ENCODE results near the gene IRF9. TPM values are rescaled to one million over a fixed set of nuclear protein-coding genes. Genes with fewer than 3 reads are reported as not detected.

IRF9 gene
- total and polyA plus RNA-seq, 2 of the 13 experiments (the other 11 are each of a cell fraction or from before 2014, with no cell fraction given): 14.9 to 49.7 TPM

- peak; percentile 72 for TF ChIP-seq E2F2 (CRISPR knock-in tag; IDR thresholded peaks at IDR 0.05; ENCODE audit: borderline replicate concordance)
- TF ChIP-seq ZNF747 (CRISPR knock-in tag; IDR thresholded peaks at IDR 0.05; ENCODE audit: borderline replicate concordance): peak; percentile 99
- TF ChIP-seq MIER2 (CRISPR knock-in tag; IDR thresholded peaks at IDR 0.05): peak; percentile 77; the same call in 1 of the 2 replicates
- no peak for TF ChIP-seq ZFYVE20 (CRISPR knock-in tag; IDR thresholded peaks at IDR 0.05; ENCODE audit: borderline replicate concordance, low read depth)
- no peak for TF ChIP-seq ZEB1 (IDR thresholded peaks at IDR 0.05; ENCODE audit: insufficient replicate concordance, low read depth)
- peak; percentile 31; the same call in 1 of the 2 replicates for TF ChIP-seq STAG1 (CRISPR knock-in tag; IDR thresholded peaks at IDR 0.05)
- TF ChIP-seq SMAD9 (CRISPR knock-in tag; IDR thresholded peaks at IDR 0.05): peak; percentile 78; the same call in 1 of the 2 replicates
- peak; percentile 97 for TF ChIP-seq ADNP (CRISPR knock-in tag; IDR thresholded peaks at IDR 0.05)
- TF ChIP-seq RERE (CRISPR knock-in tag; IDR thresholded peaks at IDR 0.05; ENCODE audit: low read depth): peak; percentile 93
- TF ChIP-seq PHF8 (CRISPR knock-in tag; IDR thresholded peaks at IDR 0.05): peak; percentile 86
- TF ChIP-seq MTERF4 (CRISPR knock-in tag; IDR thresholded peaks at IDR 0.05): peak; percentile 97
- TF ChIP-seq JUN (CRISPR knock-in tag; IDR thresholded peaks at IDR 0.05): peak; percentile 96
- TF ChIP-seq PBX2 (CRISPR knock-in tag; IDR thresholded peaks at IDR 0.05): peak; percentile 15; the same call in 1 of the 2 replicates
- TF ChIP-seq ZBTB37 (CRISPR knock-in tag; IDR thresholded peaks at IDR 0.05): peak; percentile 72; the same call in 1 of the 2 replicates
- TF ChIP-seq ZNF570 (CRISPR knock-in tag; IDR thresholded peaks at IDR 0.05; ENCODE audit: borderline replicate concordance): peak; percentile 96; the same call in 1 of the 2 replicates
- peak; percentile 95 for TF ChIP-seq ISL2 (CRISPR knock-in tag; IDR thresholded peaks at IDR 0.05)
- peak; percentile 99 for TF ChIP-seq ZMAT3 (CRISPR knock-in tag; conservative IDR thresholded peaks at IDR 0.05)
Measured at GRCh38 chr14:24113801-24114531, 47.1 kb upstream of the IRF9 start (continued).

Data from HepG2 (cell line).